ENCODE data around the gene TM4SF5.
A peak's percentile ranks its signal among the peaks of the same experiment; 100 is the strongest.

The TM4SF5 gene

DNA sequence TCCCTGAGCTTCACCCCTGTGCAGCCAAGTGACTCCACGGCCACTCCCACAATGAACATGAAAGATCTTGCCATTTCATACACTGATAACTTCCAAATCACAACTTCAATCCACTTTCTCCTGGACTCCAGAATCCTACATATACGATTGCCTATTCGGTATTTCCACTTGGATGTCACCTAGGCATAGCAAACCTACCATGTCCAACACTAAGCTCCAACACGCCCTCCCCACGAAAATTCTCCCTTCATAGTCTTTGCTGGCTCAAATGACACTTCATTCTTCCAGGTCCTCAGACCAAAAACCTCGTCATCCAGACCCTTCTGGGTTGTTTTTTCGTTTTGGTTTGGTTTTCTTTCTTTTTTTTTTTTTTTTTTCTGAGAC, 19.0 kb downstream of the TM4SF5 start:
- H3K18ac ChIP-seq (ENCODE audit: low read length) = no peak overlapping the region
- 100% methylated on average over 1 of the region's 7 CpGs for WGBS (ENCODE audit: extremely low coverage, insufficient coverage, insufficient read length)
- H3K23ac ChIP-seq (ENCODE audit: low read length) = no peak overlapping the region
- no peak overlapping the region for H2BK120ac ChIP-seq (ENCODE audit: insufficient read depth, low read length, poor library complexity)
- no peaks in the 10 kb centered on the region for H3K27me3 ChIP-seq (ENCODE audit: insufficient read depth, low read length)
- peak overlapping the region; percentile 85 for H2AFZ ChIP-seq (ENCODE audit: insufficient read depth, low read length, poor library complexity)
- peak overlapping the region; percentile 16 for H3K9ac ChIP-seq (ENCODE audit: low read length)
- peak overlapping the region; percentile 87 for H4K8ac ChIP-seq (ENCODE audit: low read depth, low read length)
- H2AK5ac ChIP-seq (ENCODE audit: low read length) = no peak overlapping the region
- no peak overlapping the region for H4K12ac ChIP-seq (ENCODE audit: low read depth, low read length)
- H3K36me3 ChIP-seq (ENCODE audit: control insufficient read depth in 1 of 2, insufficient read depth in 2 of 2, low read length in 2 of 2) = no peaks in the 10 kb centered on the region
- H2BK5ac ChIP-seq (ENCODE audit: low read depth, low read length, poor library complexity) = no peak overlapping the region
- H3K79me2 ChIP-seq (ENCODE audit: control insufficient read depth, insufficient read depth, low read length, poor library complexity) = peaks cover 11% of the 10 kb centered on the region
- H3K4me3 ChIP-seq (ENCODE audit: low read depth, low read length) = peak overlapping the region; percentile 88
- H3K4me1 ChIP-seq (ENCODE audit: control insufficient read depth in 1 of 2, insufficient read depth in 2 of 2, low read length in 2 of 2) = peaks cover 6 to 8% of the 10 kb centered on the region in 2 experiments
- H2BK12ac ChIP-seq (ENCODE audit: low read length) = no peak overlapping the region
- peaks cover 16% of the 10 kb centered on the region for H3K79me1 ChIP-seq (ENCODE audit: low read length)
- no peaks in the 10 kb centered on the region for H3K9me3 ChIP-seq (ENCODE audit: insufficient read depth, low read depth, low read length)
- DNase-seq = no peak
- H4K91ac ChIP-seq (ENCODE audit: low read depth, low read length) = no peak overlapping the region
- H3K4me2 ChIP-seq (ENCODE audit: low read length) = peak overlapping the region; percentile 97
- H3K14ac ChIP-seq (ENCODE audit: low read length) = peak overlapping the region; percentile 19
- H3K4ac ChIP-seq (ENCODE audit: low read depth, low read length) = no peak overlapping the region
- peak overlapping the region; percentile 97 for H3K27ac ChIP-seq (ENCODE audit: low read depth, low read length)

DNA sequence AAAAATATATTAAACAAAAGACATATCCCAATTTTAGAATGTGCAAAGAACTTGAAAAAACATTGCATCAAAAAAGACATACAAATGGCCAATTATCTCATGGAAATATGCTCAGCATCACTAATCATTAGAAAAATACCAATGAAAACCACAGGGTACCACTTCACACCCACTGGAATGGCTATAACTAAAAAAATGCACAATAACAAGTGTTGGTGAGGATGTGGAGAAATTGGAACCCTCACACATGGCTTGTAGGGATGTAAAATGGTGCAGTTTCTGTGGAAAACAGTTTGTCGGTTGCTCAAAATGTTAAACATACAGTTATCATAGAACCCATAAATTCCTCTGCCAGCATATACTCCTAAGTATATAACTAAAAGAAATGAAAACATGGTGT, 23.5 kb downstream of the TM4SF5 start:
- H3K9me3 ChIP-seq (ENCODE audit: insufficient read depth, low read depth, low read length) = no peaks in the 10 kb centered on the region

DNA sequence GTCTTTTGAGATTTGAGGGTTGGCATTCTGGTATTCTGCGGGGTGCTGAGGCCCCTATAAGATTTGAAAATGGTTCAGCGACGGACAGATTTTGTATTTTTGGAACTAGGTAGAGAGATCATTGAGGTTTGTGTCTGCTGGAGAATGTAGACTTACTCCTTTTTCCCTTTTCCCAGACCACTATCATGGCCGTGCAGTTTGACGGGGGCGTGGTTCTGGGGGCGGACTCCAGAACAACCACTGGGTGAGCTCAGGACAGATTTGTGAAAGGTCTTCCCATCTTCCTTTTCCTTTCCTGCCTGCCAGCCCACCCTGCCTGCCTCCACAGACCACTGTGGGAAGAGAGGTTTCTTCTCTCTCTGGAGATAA, 24.9 kb downstream of the TM4SF5 start:
- H3K18ac ChIP-seq (ENCODE audit: low read length) = no peak overlapping the region
- no peak overlapping the region for H4K8ac ChIP-seq (ENCODE audit: low read depth, low read length)
- peak overlapping the region; percentile 94 for H3K9ac ChIP-seq (ENCODE audit: low read length)
- peaks cover 17 to 25% of the 10 kb centered on the region in 2 experiments for H3K36me3 ChIP-seq (ENCODE audit: control insufficient read depth in 1 of 2, insufficient read depth in 2 of 2, low read length in 2 of 2)
- no peak overlapping the region for H2AFZ ChIP-seq (ENCODE audit: insufficient read depth, low read length, poor library complexity)
- H3K27me3 ChIP-seq (ENCODE audit: insufficient read depth, low read length) = no peaks in the 10 kb centered on the region
- peak overlapping the region; percentile 74 for H3K4me2 ChIP-seq (ENCODE audit: low read length)
- WGBS (ENCODE audit: extremely low coverage, insufficient coverage, insufficient read length) = no CpG with 5 or more reads among the region's 7 CpGs
- H2BK5ac ChIP-seq (ENCODE audit: low read depth, low read length, poor library complexity) = peak overlapping the region; percentile 82
- peaks cover 4% of the 10 kb centered on the region for H3K79me2 ChIP-seq (ENCODE audit: control insufficient read depth, insufficient read depth, low read length, poor library complexity)
- peaks cover 5% of the 10 kb centered on the region for H3K79me1 ChIP-seq (ENCODE audit: low read length)
- peak overlapping the region; percentile 99 for H2AK5ac ChIP-seq (ENCODE audit: low read length)
- H3K4ac ChIP-seq (ENCODE audit: low read depth, low read length) = peak overlapping the region; percentile 96
- no peak overlapping the region for H3K23ac ChIP-seq (ENCODE audit: low read length)
- peak overlapping the region; percentile 88 for H2BK120ac ChIP-seq (ENCODE audit: insufficient read depth, low read length, poor library complexity)
- no peak overlapping the region for H4K12ac ChIP-seq (ENCODE audit: low read depth, low read length)
- H3K9me3 ChIP-seq (ENCODE audit: insufficient read depth, low read depth, low read length) = no peaks in the 10 kb centered on the region
- H2BK12ac ChIP-seq (ENCODE audit: low read length) = no peak overlapping the region
- peak in 1 of 2 donors; percentile 48 for DNase-seq
- H3K4me1 ChIP-seq (ENCODE audit: control insufficient read depth in 1 of 2, insufficient read depth in 2 of 2, low read length in 2 of 2) = peaks cover 0 to 6% of the 10 kb centered on the region in 2 experiments
- peak overlapping the region; percentile 29 for H3K27ac ChIP-seq (ENCODE audit: low read depth, low read length)
- peak overlapping the region; percentile 97 for H3K4me3 ChIP-seq (ENCODE audit: low read depth, low read length)
- H4K91ac ChIP-seq (ENCODE audit: low read depth, low read length) = peak overlapping the region; percentile 98
- H3K14ac ChIP-seq (ENCODE audit: low read length) = peak overlapping the region; percentile 97

More for the DNA sequence above, 23.5 kb downstream of the TM4SF5 start:
- Histone ChIP-seq H2AK5ac (ENCODE audit: low read length) (no peak overlapping the region), H3K36me3 (ENCODE audit: control insufficient read depth in 1 of 2, insufficient read depth in 2 of 2, low read length in 2 of 2) (peaks cover 17 to 20% of the 10 kb centered on the region in 2 experiments), H4K12ac (ENCODE audit: low read depth, low read length) (no peak overlapping the region), H3K79me2 (ENCODE audit: control insufficient read depth, insufficient read depth, low read length, poor library complexity) (peaks cover 4% of the 10 kb centered on the region), H3K27ac (ENCODE audit: low read depth, low read length) (no peak overlapping the region), H3K23ac (ENCODE audit: low read length) (no peak overlapping the region), H4K8ac (ENCODE audit: low read depth, low read length) (peak overlapping the region; percentile 97), H3K4ac (ENCODE audit: low read depth, low read length) (no peak overlapping the region), H3K18ac (ENCODE audit: low read length) (no peak overlapping the region), H3K4me2 (ENCODE audit: low read length) (no peak overlapping the region), H4K91ac (ENCODE audit: low read depth, low read length) (no peak overlapping the region), H2BK5ac (ENCODE audit: low read depth, low read length, poor library complexity) (no peak overlapping the region), H3K4me1 (ENCODE audit: control insufficient read depth in 1 of 2, insufficient read depth in 2 of 2, low read length in 2 of 2) (peaks cover 2 to 6% of the 10 kb centered on the region in 2 experiments), H3K79me1 (ENCODE audit: low read length) (peaks cover 8% of the 10 kb centered on the region), H3K27me3 (ENCODE audit: insufficient read depth, low read length) (no peaks in the 10 kb centered on the region), H2BK120ac (ENCODE audit: insufficient read depth, low read length, poor library complexity) (no peak overlapping the region), H2BK12ac (ENCODE audit: low read length) (no peak overlapping the region), H3K9ac (ENCODE audit: low read length) (no peak overlapping the region), H3K14ac (ENCODE audit: low read length) (no peak overlapping the region), H2AFZ (ENCODE audit: insufficient read depth, low read length, poor library complexity) (peak overlapping the region; percentile 73), H3K4me3 (ENCODE audit: low read depth, low read length) (no peak overlapping the region)
- no peak for DNase-seq
- no CpG with 5 or more reads among the region's 1 CpG for WGBS (ENCODE audit: extremely low coverage, insufficient coverage, insufficient read length)

DNA sequence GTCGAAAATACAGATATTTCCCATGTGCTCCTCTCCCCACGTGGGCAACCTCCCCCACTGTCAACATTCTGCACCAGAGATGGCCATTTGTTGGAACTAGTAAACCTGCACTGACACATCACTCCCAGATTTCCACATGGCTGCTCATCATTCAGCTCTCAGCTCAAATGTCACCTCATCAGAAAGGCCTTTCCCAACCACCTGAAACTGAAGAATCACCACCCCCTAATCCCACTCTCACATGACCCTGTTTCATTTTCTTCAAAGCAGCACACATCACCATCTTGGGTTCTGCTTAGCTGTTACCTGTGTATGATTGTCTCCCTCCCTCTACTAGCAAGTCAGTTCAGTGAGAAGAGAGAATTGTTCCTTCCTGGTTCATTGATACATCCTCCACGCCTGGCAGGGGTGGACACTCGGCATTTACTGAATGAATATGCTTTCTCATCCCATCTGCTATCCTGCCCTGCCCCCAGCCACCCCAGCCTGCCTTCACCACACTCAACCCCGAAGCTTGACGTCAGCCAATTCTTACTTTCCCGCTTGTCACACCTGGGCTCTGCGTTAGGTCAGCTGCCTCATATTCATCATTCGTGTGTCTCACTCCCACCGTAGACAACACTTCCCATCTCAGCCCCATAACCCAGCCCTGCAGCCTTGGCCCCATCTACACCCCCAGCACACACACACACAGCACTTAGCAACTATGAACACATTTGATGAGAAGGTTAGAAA, 28.9 kb downstream of the TM4SF5 start:
- H3K18ac ChIP-seq (ENCODE audit: low read length) = no peak overlapping the region
- no CpG with 5 or more reads among the region's 10 CpGs for WGBS (ENCODE audit: extremely low coverage, insufficient coverage, insufficient read length)
- DNase-seq = no peak

More for the DNA sequence above, 28.9 kb downstream of the TM4SF5 start:
- Histone ChIP-seq H3K4me3 (ENCODE audit: low read depth, low read length) (peak overlapping the region; percentile 33), H2BK120ac (ENCODE audit: insufficient read depth, low read length, poor library complexity) (no peak overlapping the region), H3K4me1 (ENCODE audit: control insufficient read depth in 1 of 2, insufficient read depth in 2 of 2, low read length in 2 of 2) (peaks cover 0 to 6% of the 10 kb centered on the region in 2 experiments), H3K79me1 (ENCODE audit: low read length) (peaks cover 5% of the 10 kb centered on the region), H4K8ac (ENCODE audit: low read depth, low read length) (no peak overlapping the region), H2AK5ac (ENCODE audit: low read length) (no peak overlapping the region), H3K14ac (ENCODE audit: low read length) (no peak overlapping the region), H3K9ac (ENCODE audit: low read length) (no peak overlapping the region), H3K79me2 (ENCODE audit: control insufficient read depth, insufficient read depth, low read length, poor library complexity) (peaks cover 4% of the 10 kb centered on the region), H2BK12ac (ENCODE audit: low read length) (no peak overlapping the region), H2AFZ (ENCODE audit: insufficient read depth, low read length, poor library complexity) (no peak overlapping the region), H3K4me2 (ENCODE audit: low read length) (no peak overlapping the region), H3K36me3 (ENCODE audit: control insufficient read depth in 1 of 2, insufficient read depth in 2 of 2, low read length in 2 of 2) (peaks cover 17 to 25% of the 10 kb centered on the region in 2 experiments), H2BK5ac (ENCODE audit: low read depth, low read length, poor library complexity) (no peak overlapping the region), H3K27ac (ENCODE audit: low read depth, low read length) (no peak overlapping the region), H3K27me3 (ENCODE audit: insufficient read depth, low read length) (no peaks in the 10 kb centered on the region), H4K91ac (ENCODE audit: low read depth, low read length) (no peak overlapping the region), H4K12ac (ENCODE audit: low read depth, low read length) (no peak overlapping the region), H3K9me3 (ENCODE audit: insufficient read depth, low read depth, low read length) (no peaks in the 10 kb centered on the region), H3K4ac (ENCODE audit: low read depth, low read length) (no peak overlapping the region), H3K23ac (ENCODE audit: low read length) (no peak overlapping the region)

Measured in trophoblast cell (in vitro differentiated cells and primary cell).